HUES64 (cell line): Measurements from ENCODE around the gene AJAP1.

Experiments
- H3K27ac ChIP-seq: 2 replicates; pipeline ENCODE4 v1.7.0; 2013; ENCODE audit warnings: low read depth, low read length, inconsistent platforms
- H3K27me3 ChIP-seq: 2 replicates; pipeline ENCODE4 v1.6.1; 2013; ENCODE audit warnings: mild to moderate bottlenecking, low read length; ENCODE audit not compliant: insufficient read depth
- H3K36me3 ChIP-seq: 2 replicates; pipeline ENCODE4 v1.6.1; 2013; ENCODE audit warnings: mild to moderate bottlenecking, low read length; ENCODE audit not compliant: insufficient read depth
- H3K4me1 ChIP-seq: 2 replicates; pipeline ENCODE4 v1.6.1; 2013; ENCODE audit warnings: mild to moderate bottlenecking, low read length, moderate library complexity; ENCODE audit not compliant: insufficient read depth
- H3K4me3 ChIP-seq: 2 replicates; pipeline ENCODE4 v1.5.1; 2013; ENCODE audit warnings: mild to moderate bottlenecking, low read length, moderate library complexity
- H3K9ac ChIP-seq: 2 replicates; pipeline ENCODE4 v1.6.1; 2013; ENCODE audit warnings: mild to moderate bottlenecking, low read depth, low read length
- H3K9me3 ChIP-seq: 2 replicates; pipeline ENCODE4 v1.6.1; 2013; ENCODE audit warnings: low read depth, low read length; ENCODE audit not compliant: insufficient read depth
- WGBS: fragments of 150-250, 120-280 bp; methylation state at CpG from one replicate; pipeline ENCODE4 v1.1.7; 2013; ENCODE audit warnings: missing lambda C conversion rate; 5-methylcytosine and 5-hydroxymethylcytosine counted together

The AJAP1 gene

GRCh38 chr1:4773226-4773625 lies 118.8 kb downstream of the AJAP1 start:
- no peaks in the 10 kb centered on the region for H3K4me1 ChIP-seq
- no peak overlapping the region for H3K4me3 ChIP-seq
- no peak overlapping the region for H3K9ac ChIP-seq
- no peaks in the 10 kb centered on the region for H3K27me3 ChIP-seq
- 79% methylated on average over 7 of the region's 7 CpGs for WGBS
- H3K27ac ChIP-seq, result no peak overlapping the region
- H3K9me3 ChIP-seq, result no peaks in the 10 kb centered on the region
- H3K36me3 ChIP-seq, result no peaks in the 10 kb centered on the region

- no peak overlapping the region for H3K9ac ChIP-seq
- H3K36me3 ChIP-seq, result no peaks in the 10 kb centered on the region
- no peak overlapping the region for H3K4me3 ChIP-seq
- no peaks in the 10 kb centered on the region for H3K27me3 ChIP-seq
- no peaks in the 10 kb centered on the region for H3K9me3 ChIP-seq
- no peak overlapping the region for H3K27ac ChIP-seq
- no peaks in the 10 kb centered on the region for H3K4me1 ChIP-seq
- WGBS, result 95% methylated on average over 9 of the region's 9 CpGs
Measured at GRCh38 chr1:4775506-4775905, 121.1 kb downstream of the AJAP1 start.

GRCh38 chr1:4778056-4778455 lies 123.6 kb downstream of the AJAP1 start:
- Histone ChIP-seq H3K27ac (no peak overlapping the region), H3K4me3 (no peak overlapping the region), H3K9ac (no peak overlapping the region), H3K27me3 (no peaks in the 10 kb centered on the region), H3K36me3 (no peaks in the 10 kb centered on the region), H3K4me1 (no peaks in the 10 kb centered on the region), H3K9me3 (no peaks in the 10 kb centered on the region)
- WGBS, result 80% methylated on average over 7 of the region's 7 CpGs

GRCh38 chr1:4781646-4782045 lies 127.2 kb downstream of the AJAP1 start:
- Histone ChIP-seq H3K9me3 (no peaks in the 10 kb centered on the region), H3K4me3 (no peak overlapping the region), H3K36me3 (no peaks in the 10 kb centered on the region), H3K27ac (no peak overlapping the region), H3K27me3 (no peaks in the 10 kb centered on the region), H3K4me1 (no peaks in the 10 kb centered on the region), H3K9ac (no peak overlapping the region)
- WGBS, result 91% methylated on average over 14 of the region's 14 CpGs

- H3K4me3 ChIP-seq, result no peak overlapping the region
Measured at GRCh38 chr1:4784761-4785160, 130.4 kb downstream of the AJAP1 start.

GRCh38 chr1:4786055-4786454 lies 131.6 kb downstream of the AJAP1 start:
- Histone ChIP-seq H3K27me3 (no peaks in the 10 kb centered on the region), H3K9ac (no peak overlapping the region), H3K36me3 (no peaks in the 10 kb centered on the region), H3K27ac (no peak overlapping the region), H3K4me1 (no peaks in the 10 kb centered on the region), H3K4me3 (no peak overlapping the region), H3K9me3 (no peaks in the 10 kb centered on the region)
- 93% methylated on average over 8 of the region's 8 CpGs for WGBS

More at GRCh38 chr1:4784761-4785160, 130.4 kb downstream of the AJAP1 start:
- H3K4me1 ChIP-seq, result no peaks in the 10 kb centered on the region
- H3K27ac ChIP-seq, result no peak overlapping the region
- WGBS, result 90% methylated on average over 17 of the region's 17 CpGs
- H3K9ac ChIP-seq, result no peak overlapping the region
- H3K27me3 ChIP-seq, result no peaks in the 10 kb centered on the region
- no peaks in the 10 kb centered on the region for H3K9me3 ChIP-seq
- H3K36me3 ChIP-seq, result no peaks in the 10 kb centered on the region

GRCh38 chr1:4787551-4787950 lies 133.1 kb downstream of the AJAP1 start:
- no peaks in the 10 kb centered on the region for H3K27me3 ChIP-seq
- no peaks in the 10 kb centered on the region for H3K36me3 ChIP-seq
- H3K9ac ChIP-seq, result no peak overlapping the region
- H3K27ac ChIP-seq, result no peak overlapping the region
- no peaks in the 10 kb centered on the region for H3K4me1 ChIP-seq
- H3K9me3 ChIP-seq, result no peaks in the 10 kb centered on the region
- H3K4me3 ChIP-seq, result no peak overlapping the region
- 74% methylated on average over 5 of the region's 5 CpGs for WGBS

GRCh38 chr1:4792565-4792964 lies 138.2 kb downstream of the AJAP1 start:
- WGBS, result 92% methylated on average over 4 of the region's 4 CpGs
- Histone ChIP-seq H3K4me3 (no peak overlapping the region), H3K36me3 (no peaks in the 10 kb centered on the region), H3K27me3 (no peaks in the 10 kb centered on the region), H3K27ac (no peak overlapping the region), H3K9me3 (peaks cover 3% of the 10 kb centered on the region; the same call in 1 of the 2 replicates), H3K4me1 (no peaks in the 10 kb centered on the region), H3K9ac (no peak overlapping the region)

GRCh38 chr1:4794020-4794780 lies 139.8 kb downstream of the AJAP1 start:
- Histone ChIP-seq H3K27me3 (no peaks in the 10 kb centered on the region), H3K9me3 (peaks cover 3% of the 10 kb centered on the region; the same call in 1 of the 2 replicates), H3K36me3 (no peaks in the 10 kb centered on the region), H3K9ac (no peak overlapping the region), H3K4me1 (no peaks in the 10 kb centered on the region), H3K4me3 (no peak overlapping the region), H3K27ac (no peak overlapping the region)
- 94% methylated on average over 6 of the region's 6 CpGs for WGBS

GRCh38 chr1:4796161-4797015 lies 142.0 kb downstream of the AJAP1 start:
- Histone ChIP-seq H3K9me3 (peaks cover 3% of the 10 kb centered on the region; the same call in 1 of the 2 replicates), H3K27ac (no peak overlapping the region), H3K9ac (no peak overlapping the region), H3K36me3 (no peaks in the 10 kb centered on the region), H3K4me3 (no peak overlapping the region), H3K4me1 (no peaks in the 10 kb centered on the region), H3K27me3 (no peaks in the 10 kb centered on the region)
- 90% methylated on average over 11 of the region's 11 CpGs for WGBS

GRCh38 chr1:4797016-4797410 lies 142.6 kb downstream of the AJAP1 start:
- Histone ChIP-seq H3K27me3 (no peaks in the 10 kb centered on the region), H3K27ac (no peak overlapping the region), H3K9ac (no peak overlapping the region), H3K4me3 (no peak overlapping the region), H3K4me1 (no peaks in the 10 kb centered on the region), H3K36me3 (no peaks in the 10 kb centered on the region), H3K9me3 (peaks cover 3% of the 10 kb centered on the region; the same call in 1 of the 2 replicates)
- WGBS, result 92% methylated on average over 6 of the region's 6 CpGs
